Erythroblast (primary cell): Measurements from ENCODE around the gene RPS8.

Experiments used
- GATA1 ChIP-seq: IDR thresholded peaks from 2 replicates; pipeline ENCODE4 v1.6.1; 2011; ENCODE audit warnings: low read depth, mild to moderate bottlenecking, control low read depth, low read length, moderate library complexity
- POLR2A ChIP-seq: IDR thresholded peaks from 2 replicates; pipeline ENCODE4 v1.6.1; 2011; ENCODE audit warnings: mild to moderate bottlenecking, low read length

GRCh38 chr1:44757420-44757819 is 17.9 kb upstream of the RPS8 start:
- TF ChIP-seq POLR2A (no peak), GATA1 (no peak)
